MV-4-11 (cell line): Measurements from ENCODE around the gene BUB1B.

Source experiments
- DNase-seq: peaks from one replicate; lab custom pipeline; 2025; lab: John Stamatoyannopoulos, UW

Gene BUB1B

GRCh38 chr15:40252438-40253166, 91.7 kb downstream of the BUB1B start:
- no peak for DNase-seq

DNA sequence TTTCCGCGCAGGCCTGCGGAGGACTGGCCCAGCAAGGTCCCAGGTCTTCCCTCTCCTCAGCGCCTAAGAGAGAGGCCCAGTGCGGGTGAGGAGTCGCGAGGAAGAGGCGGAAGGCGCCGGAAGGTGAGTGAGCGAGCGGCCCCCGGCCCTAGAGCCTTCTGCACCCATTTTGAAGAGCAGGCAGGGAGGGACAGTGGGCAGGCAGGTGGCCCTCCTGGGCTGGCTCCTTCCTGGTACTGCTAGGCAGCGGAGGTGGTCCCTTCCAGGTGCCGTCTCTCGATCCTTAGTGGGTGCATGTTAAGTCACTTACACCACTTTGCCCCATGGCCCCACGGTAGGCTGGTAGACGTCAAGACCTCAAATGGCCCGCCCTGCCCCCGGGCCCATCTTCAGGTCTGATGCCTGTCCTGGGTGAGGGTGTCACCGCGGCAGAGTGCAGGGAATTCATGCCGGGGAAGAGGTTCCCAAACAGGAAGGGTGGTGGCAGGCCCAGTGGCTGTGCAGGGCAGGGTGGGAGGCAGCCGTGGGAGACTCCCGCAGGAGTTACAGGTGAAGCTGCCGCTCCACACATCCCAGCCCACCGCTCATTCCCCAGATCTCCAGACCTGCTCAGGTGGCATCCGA, 92.4 kb downstream of the BUB1B start:
- no peak for DNase-seq

- no peak for DNase-seq
These were observed 93.6 kb downstream of the BUB1B start for GRCh38 chr15:40254452-40254851.

- no peak for DNase-seq
These were observed 94.2 kb downstream of the BUB1B start for GRCh38 chr15:40255033-40255432.

DNA sequence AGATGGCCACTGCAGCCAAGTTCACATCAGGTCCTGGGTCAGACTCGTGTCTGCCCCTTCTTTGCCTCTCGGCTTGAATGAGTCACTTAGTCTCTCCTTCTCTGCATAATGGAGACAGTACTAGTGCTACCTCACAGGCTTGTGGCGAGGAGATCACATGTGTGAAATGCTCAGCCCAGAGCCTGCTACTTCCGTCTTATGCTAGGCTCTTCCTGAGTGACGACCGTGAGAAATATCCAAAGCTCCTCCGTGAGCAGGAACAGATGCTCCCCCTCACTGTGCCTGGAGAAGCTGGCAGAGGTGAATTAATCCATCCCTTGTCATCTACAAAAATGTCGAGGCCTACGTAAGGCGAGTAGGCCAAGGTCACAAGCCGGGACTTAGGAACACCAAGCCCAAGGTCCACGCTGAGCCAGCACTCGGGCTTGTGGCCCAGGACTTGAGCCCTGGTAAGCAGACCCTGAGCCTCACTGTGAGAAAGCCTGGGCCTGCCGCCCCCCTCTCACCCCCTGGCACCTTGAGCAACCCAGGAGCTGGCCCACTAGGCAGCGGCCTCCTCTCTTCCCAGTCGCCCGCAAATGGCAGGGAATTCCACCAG, 95.9 kb downstream of the BUB1B start:
- peak; percentile 82 for DNase-seq

- no peak for DNase-seq
These were observed 97.0 kb downstream of the BUB1B start for GRCh38 chr15:40257656-40258450.

DNA sequence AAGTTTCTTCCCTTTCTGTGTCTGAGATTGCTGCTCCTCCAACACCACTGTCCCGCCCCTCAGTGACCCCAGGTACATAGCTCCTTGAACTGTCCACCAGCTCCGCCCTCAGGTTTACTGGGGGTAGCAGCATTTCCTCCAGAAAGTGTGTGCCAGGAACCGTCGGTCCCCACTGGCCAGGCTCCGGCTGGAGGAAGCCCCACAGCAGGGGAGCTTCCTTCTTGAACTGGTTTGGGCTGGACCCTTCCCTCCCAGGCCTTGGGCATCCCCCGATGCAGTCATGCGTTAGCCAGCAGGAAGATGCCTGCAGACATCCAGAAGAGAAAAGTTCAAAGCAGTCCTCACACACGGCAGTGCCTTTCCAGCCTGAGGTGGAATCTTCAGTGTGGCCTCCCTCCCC, 97.7 kb downstream of the BUB1B start:
- no peak for DNase-seq

DNA sequence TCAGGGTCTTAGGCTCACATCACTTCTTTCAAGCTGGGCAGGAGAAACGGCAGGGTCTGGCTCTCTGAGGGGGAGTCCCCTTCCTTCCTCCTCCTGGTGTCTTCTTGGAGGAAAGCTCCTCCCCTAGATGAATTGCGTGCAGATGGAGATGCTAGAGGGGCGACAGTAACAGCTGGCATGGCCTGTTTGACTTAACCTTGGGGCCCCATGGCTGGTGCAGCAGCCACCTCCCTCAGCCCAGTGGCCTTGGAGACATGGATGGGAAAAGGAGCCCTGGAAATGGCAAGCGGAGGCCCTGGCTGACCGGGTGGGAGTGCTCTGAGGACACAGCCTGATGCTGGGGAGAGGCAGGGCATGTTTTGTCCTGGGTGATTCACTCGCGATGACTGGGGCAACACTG, 98.2 kb downstream of the BUB1B start:
- DNase-seq: no peak

DNA sequence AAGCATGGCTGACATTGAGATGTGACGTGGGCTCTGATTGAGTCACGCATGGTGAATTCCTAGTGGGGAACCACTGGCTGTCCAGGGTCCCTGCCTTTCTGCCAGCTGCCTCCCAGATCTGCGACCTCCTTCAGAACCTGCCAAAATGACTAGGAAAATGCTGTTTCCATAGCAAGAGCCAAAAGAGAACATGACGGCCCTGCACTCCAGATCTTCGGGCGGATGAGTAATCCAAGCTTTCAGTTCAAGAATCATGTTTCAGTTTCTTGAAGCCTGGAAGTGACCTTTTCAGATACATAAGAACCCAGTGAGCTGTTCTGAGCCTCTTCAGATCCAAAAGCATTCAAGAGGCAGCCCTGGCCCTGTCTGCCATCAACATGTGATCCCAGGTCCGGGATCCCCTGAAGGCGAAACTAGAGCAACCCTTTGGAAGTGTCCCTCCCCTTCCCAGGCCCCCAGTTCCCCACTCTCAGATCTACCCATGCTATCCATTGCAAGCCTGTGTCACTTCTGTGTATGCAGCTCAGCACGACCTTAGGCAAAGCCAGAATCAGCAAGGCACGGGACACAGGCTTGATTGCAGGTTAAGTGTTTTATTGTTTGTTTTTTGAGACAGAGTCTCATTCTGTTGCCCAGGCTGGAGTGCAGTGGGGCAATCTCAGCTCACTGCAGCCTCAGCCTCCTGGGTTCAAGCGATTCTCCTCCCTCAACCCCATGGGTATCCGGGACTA, 102.3 kb downstream of the BUB1B start:
- no peak for DNase-seq

DNA sequence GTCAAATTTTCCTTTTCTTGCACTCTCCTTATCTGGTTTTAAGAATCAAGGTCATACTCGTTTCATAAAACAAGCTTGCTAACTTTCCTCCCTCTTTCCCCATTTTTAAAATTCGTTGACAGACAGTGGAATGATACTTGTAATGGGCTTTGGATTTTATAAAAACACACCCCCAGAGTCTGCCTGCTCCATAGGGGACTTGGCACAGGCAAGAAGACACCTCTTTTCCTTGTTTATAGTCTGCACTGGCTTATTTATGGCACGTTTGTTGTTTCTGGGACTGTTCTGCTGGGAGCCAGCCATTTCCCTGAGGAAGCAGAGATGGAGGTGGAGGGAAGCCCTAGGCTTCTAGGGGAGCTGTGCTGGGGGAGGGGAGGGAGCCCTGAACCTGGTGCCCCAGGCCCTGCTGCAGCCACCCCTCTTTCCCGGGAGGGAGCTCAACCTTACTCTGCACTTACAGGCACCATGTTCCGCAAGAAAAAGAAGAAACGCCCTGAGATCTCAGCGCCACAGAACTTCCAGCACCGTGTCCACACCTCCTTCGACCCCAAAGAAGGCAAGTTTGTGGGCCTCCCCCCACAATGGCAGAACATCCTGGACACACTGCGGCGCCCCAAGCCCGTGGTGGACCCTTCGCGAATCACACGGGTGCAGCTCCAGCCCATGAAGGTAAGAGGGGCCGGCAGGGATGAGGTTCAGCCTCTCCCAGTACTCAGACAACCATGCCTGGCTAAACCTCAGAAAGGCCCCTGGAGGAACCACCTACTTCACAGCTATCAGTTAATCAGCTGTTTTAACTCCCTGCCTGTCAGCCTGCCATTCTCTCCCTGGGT, 103.7 kb downstream of the BUB1B start:
- DNase-seq: no peak

DNA sequence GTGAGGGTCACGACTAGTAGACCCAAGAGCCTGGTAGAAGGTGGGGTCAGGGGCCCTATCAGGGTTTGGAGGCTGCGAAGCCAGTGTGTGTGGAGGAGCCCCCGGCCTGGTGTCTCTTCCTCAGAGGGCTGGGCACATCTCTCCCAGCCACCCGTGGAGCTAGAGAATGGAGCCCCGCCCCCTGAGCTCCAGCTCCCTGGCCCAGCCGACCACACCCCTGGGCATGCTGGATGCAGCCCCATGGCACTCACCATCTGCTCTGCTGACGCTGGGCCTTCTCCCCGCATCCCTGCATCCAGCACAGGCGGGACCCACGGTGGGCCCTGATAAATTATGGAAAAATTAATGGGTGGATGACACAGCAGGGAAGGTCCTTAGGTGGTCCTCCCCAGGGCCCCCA, 104.5 kb downstream of the BUB1B start:
- DNase-seq: no peak

- no peak for DNase-seq
These were observed 105.0 kb downstream of the BUB1B start for GRCh38 chr15:40265875-40266274.

DNA sequence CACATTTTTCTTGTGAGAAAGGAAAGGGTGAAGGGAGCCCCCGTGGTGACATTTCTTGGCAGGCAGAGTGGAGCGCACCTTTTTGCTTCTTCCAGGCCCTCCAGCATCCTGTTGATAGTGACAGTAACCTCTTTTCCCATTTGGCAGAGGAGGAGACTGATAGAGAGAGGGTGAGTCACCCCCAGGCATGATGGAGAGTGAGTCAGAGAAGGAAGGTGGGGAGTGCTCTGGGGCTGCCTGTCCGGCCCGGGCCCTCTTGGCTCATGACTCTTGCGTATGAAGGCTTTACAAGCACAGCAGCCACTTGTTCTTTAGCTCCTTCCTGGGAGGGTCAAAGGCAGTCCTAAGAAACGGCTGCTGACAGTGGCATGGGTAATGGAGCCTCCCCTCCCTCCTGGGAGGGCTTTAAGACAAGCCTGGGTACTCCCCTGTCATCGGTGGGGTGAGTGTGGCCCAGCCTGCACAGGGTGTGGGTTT, 106.0 kb downstream of the BUB1B start:
- peak; percentile 72 for DNase-seq

DNA sequence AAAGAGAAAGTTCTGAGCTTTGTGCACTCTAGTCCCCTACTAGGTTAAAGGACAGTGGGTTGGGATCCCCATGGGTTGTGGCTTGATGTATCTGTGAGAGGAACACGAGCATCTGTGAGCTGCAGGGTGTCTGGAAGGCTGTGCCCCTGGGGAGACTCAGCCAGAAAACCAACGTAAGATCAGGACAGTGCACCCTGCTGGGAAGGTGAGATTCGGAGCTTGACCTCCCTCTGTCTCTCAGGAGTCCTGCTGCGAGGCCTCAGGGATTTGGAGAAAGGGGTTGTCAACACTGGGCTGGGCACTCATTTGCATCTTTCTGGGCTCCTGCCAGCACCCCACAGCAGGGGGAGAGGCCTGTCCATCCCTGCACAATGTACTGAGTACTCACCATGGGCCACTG, 106.8 kb downstream of the BUB1B start:
- DNase-seq: no peak

DNA sequence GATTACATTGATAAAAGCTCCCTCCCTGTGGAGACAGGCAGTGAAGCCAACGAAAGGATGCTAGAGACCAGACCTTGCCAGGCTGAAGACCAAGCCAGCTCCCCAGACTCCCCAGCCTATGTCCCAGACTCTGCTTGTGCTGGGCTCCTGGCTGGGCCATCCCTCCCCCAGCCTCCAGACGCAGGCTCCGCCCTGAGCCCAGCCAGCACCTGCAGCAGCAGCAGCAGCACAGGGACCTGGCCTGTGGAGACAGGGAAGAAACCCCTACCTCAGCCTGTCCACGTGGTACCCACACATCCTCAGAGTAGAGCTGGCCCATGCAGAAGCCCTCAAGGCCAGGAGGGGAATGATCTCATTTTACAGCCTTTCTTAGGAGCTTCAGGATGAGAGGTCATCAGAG, 108.7 kb downstream of the BUB1B start:
- DNase-seq: no peak

DNA sequence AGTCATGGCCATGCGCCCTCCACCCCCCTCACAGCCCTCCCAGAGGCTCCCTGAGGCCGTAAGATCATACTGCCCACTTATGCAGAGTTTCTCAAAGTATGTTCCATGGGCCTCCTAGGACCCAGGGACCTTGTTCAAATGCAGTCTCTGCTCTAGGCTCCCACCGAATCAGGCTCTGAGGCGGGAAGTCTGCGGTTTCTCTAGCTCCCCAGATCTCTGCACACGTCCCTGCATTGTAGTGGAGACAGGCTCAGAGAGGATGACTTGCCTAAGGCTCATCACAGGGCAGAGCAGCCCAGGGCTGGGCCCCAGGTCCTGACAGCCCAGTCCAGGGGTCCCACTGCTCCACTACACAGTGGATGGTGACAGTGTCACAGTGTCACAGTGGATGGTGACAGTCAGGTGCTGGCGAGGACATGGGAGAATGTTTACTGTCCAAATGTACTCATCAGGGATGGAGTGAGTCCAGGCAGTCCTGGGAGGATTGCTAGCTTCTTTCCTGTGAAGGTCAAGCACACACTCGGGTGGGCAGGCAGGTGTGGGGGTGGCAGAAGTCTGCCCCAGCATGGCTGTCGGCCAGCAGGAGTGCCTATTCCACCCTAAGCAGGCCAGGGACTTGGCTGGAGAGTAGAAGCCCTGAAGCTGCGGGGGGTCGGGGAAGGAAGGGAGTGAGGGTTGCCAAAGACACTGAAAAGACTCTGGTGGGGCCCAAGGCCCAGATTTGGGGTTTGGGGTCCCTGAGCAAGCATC, 109.6 kb downstream of the BUB1B start:
- DNase-seq: no peak
